HG02763 (cell line): Measurements from ENCODE around the gene CDCA7.
"Not testable (repeated sequence)": the region's sequence is repeated elsewhere in the genome, so short reads cannot be mapped to it uniquely, and the experiment has no call there.

Experiments used
- ATAC-seq: cut with Tn5 transposase; IDR thresholded peaks from one replicate; pipeline ENCODE4 v1.9.1; 2021; ENCODE audit warnings: mild to moderate bottlenecking, moderate library complexity; ENCODE audit not compliant: unreplicated experiment

CDCA7 gene

GRCh38 chr2:173401716-173402326 lies 47.1 kb downstream of the CDCA7 start:
- ATAC-seq = no peak

- ATAC-seq = peak; percentile 80
Measured at GRCh38 chr2:173402405-173402974, 47.8 kb downstream of the CDCA7 start.

GRCh38 chr2:173404841-173405750 lies 50.4 kb downstream of the CDCA7 start:
- ATAC-seq = no peak

- no peak for ATAC-seq
Measured at GRCh38 chr2:173407176-173407575, 52.5 kb downstream of the CDCA7 start.

- ATAC-seq = no peak
Measured at GRCh38 chr2:173407646-173408045, 53.0 kb downstream of the CDCA7 start.

- ATAC-seq = no peak
Measured at GRCh38 chr2:173410579-173410978, 55.9 kb downstream of the CDCA7 start.

- no peak for ATAC-seq
Measured at GRCh38 chr2:173412628-173413027, 58.0 kb downstream of the CDCA7 start.

GRCh38 chr2:173414823-173415322 lies 60.2 kb downstream of the CDCA7 start:
- no peak for ATAC-seq

- ATAC-seq = no peak
Measured at GRCh38 chr2:173415431-173416381, 61.0 kb downstream of the CDCA7 start.

- not testable (repeated sequence) for ATAC-seq
Measured at GRCh38 chr2:173416415-173417152, 61.9 kb downstream of the CDCA7 start.

- no peak for ATAC-seq
Measured at GRCh38 chr2:173417341-173417740, 62.7 kb downstream of the CDCA7 start.

GRCh38 chr2:173417802-173418201 lies 63.1 kb downstream of the CDCA7 start:
- no peak for ATAC-seq
